ENCODE measurements around the gene SLC4A2.

Gene SLC4A2

DNA sequence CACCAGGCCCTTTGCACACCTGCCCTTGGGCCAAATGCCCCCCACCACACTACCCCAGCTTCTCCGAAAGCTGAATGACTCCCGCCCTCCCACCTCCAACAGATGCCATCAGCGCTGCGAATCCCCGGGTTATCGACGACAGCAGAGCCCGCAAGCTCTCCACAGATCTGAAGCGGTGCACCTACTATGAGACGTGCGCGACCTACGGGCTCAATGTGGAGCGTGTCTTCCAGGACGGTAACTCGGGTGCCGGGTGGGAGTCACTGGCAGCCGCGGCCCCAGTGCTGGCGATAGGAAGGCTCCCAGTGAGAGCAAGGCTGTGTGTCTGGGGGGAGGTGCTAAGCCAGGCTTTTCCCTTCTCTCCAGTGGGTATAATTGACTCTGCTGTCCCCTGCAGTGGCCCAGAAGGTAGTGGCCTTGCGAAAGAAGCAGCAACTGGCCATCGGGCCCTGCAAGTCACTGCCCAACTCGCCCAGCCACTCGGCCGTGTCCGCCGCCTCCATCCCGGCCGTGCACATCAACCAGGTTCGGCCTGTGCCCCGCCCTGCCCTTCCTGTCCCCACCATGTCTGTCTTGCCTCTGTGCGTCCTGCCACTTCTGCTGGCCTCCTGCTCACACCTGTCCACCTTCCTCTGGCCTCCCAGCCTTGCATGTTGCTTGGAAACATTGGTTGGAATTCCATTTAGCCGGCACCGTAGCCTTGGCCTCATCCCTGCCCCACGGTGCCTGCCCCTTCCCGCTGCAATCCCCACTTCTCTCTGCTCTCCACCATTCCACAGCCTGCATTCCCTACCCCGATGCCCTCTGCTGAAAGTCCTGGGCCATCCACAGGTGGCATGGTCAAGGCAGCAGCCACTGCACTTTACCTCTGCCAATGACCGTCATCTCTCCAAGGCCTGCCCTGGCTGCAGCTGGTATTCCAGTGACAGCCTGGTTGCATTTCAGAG lies 59.0 kb downstream of the SLC4A2 start:
- H3K27ac Mint-ChIP-seq = no peak overlapping the region

GRCh38 chr7:151119055-151119415 lies 59.6 kb downstream of the SLC4A2 start:
- Mint-ChIP-seq H3K4me1 (ENCODE audit: low read depth) (no peaks in the 10 kb centered on the region), H3K27ac (peak overlapping the region; percentile 45), H3K27me3 (ENCODE audit: low read depth) (peaks cover 6% of the 10 kb centered on the region), H3K36me3 (ENCODE audit: low read depth) (peaks cover 6% of the 10 kb centered on the region), H3K4me3 (no peak overlapping the region), H3K9me3 (no peaks in the 10 kb centered on the region)

More for the DNA sequence above, 59.0 kb downstream of the SLC4A2 start:
- no peaks in the 10 kb centered on the region for H3K9me3 Mint-ChIP-seq
- H3K4me3 Mint-ChIP-seq = no peak overlapping the region
- H3K27me3 Mint-ChIP-seq (ENCODE audit: low read depth) = peaks cover 12% of the 10 kb centered on the region
- H3K36me3 Mint-ChIP-seq (ENCODE audit: low read depth) = peaks cover 2% of the 10 kb centered on the region
- H3K4me1 Mint-ChIP-seq (ENCODE audit: low read depth) = no peaks in the 10 kb centered on the region

GRCh38 chr7:151119902-151120301 lies 60.5 kb downstream of the SLC4A2 start:
- Mint-ChIP-seq H3K4me3 (no peak overlapping the region), H3K27me3 (ENCODE audit: low read depth) (peaks cover 5% of the 10 kb centered on the region), H3K9me3 (no peaks in the 10 kb centered on the region), H3K27ac (no peak overlapping the region), H3K36me3 (ENCODE audit: low read depth) (peaks cover 6% of the 10 kb centered on the region), H3K4me1 (ENCODE audit: low read depth) (no peaks in the 10 kb centered on the region)

- Mint-ChIP-seq H3K4me3 (no peak overlapping the region), H3K4me1 (ENCODE audit: low read depth) (no peaks in the 10 kb centered on the region), H3K36me3 (ENCODE audit: low read depth) (peaks cover 6% of the 10 kb centered on the region), H3K9me3 (no peaks in the 10 kb centered on the region), H3K27me3 (ENCODE audit: low read depth) (peaks cover 2% of the 10 kb centered on the region), H3K27ac (no peak overlapping the region)
Observed at GRCh38 chr7:151120896-151121295, 61.5 kb downstream of the SLC4A2 start.

GRCh38 chr7:151121380-151122170 lies 62.2 kb downstream of the SLC4A2 start:
- Mint-ChIP-seq H3K4me1 (ENCODE audit: low read depth) (no peaks in the 10 kb centered on the region), H3K4me3 (no peak overlapping the region), H3K27ac (peak overlapping the region; percentile 11), H3K36me3 (ENCODE audit: low read depth) (peaks cover 6% of the 10 kb centered on the region), H3K9me3 (no peaks in the 10 kb centered on the region), H3K27me3 (ENCODE audit: low read depth) (no peaks in the 10 kb centered on the region)

DNA sequence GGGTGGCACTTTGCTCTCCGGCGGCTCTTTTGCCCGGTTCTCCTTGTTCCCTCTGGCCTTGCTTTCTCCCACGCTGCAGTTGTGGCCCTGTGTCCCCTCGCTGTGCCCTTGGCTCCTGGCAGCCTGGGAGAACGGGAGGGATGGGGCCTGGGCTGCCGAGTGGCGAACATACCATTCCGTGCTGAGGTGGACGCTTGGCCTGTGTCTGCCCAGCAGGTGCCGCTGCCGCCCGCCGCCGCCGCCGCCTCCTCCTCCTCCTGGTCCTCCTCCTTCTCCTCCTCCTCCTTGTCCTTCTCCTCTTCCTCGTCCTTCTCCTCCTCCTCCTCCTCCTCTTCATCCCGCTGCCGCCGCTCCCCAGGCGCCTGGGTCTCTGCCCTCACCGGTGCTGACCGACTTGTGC lies 62.9 kb downstream of the SLC4A2 start:
- peaks cover 6% of the 10 kb centered on the region for H3K36me3 Mint-ChIP-seq (ENCODE audit: low read depth)

DNA sequence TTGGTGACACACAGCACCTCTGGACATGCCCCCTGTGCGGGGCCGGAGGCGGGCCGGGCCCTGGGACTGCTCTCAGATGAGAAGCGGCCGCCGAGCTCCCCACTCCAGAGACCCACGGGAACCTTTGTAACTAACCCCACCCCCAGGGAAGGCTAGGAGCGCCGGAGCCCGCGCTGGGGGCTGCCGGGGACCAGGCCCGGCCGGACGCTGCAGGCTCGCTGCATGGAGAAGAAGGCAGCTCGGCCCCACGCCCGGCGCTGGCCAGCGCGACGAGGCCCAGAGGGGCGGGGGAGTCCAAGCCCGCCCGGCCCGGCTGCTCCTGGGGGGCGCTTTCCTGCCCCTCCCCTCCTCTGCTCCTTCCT lies 63.4 kb downstream of the SLC4A2 start:
- no peaks in the 10 kb centered on the region for H3K27me3 Mint-ChIP-seq (ENCODE audit: low read depth)
- no peaks in the 10 kb centered on the region for H3K4me1 Mint-ChIP-seq (ENCODE audit: low read depth)
- no peak overlapping the region for H3K27ac Mint-ChIP-seq
- H3K36me3 Mint-ChIP-seq (ENCODE audit: low read depth) = peaks cover 6% of the 10 kb centered on the region
- no peak overlapping the region for H3K4me3 Mint-ChIP-seq
- H3K9me3 Mint-ChIP-seq = no peaks in the 10 kb centered on the region

More for the DNA sequence above, 62.9 kb downstream of the SLC4A2 start:
- Mint-ChIP-seq H3K27ac (no peak overlapping the region), H3K4me3 (no peak overlapping the region), H3K4me1 (ENCODE audit: low read depth) (no peaks in the 10 kb centered on the region), H3K9me3 (no peaks in the 10 kb centered on the region), H3K27me3 (ENCODE audit: low read depth) (no peaks in the 10 kb centered on the region)

DNA sequence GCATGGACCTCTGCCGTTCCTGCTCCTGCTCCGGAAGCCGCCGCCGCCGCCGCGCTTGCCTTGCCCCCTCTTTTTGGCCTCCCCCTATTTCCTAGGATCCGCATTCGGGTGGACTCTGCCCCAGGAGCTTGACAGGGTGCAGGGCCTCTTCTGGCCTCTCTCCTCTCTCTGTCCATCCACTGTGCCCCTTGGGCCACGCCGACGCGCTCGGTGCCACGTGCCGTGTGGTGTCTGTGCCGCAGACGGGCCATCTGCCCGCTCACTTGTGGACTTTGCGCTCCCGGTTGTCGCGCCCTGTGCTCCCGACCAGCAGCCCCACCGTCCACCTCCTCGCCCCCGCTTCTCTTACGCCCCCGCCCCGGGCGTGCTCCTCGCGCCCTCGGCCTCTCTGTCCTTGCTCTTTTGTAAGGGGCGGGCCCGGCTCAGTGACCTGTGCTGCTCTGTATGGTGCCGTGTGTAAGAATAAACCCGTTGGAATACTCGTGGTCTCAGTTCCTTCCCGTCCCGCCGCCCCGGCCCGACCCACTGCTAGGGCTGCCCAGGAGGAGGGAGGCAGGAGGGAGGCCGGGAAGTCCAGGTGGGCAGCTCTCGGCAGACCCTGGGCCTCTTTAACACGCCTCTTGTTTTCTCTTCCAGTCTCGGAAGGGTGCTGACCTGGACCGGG lies 63.9 kb downstream of the SLC4A2 start:
- Mint-ChIP-seq H3K4me3 (no peak overlapping the region), H3K27ac (no peak overlapping the region), H3K36me3 (ENCODE audit: low read depth) (peaks cover 6% of the 10 kb centered on the region), H3K27me3 (ENCODE audit: low read depth) (no peaks in the 10 kb centered on the region), H3K9me3 (no peaks in the 10 kb centered on the region), H3K4me1 (ENCODE audit: low read depth) (no peaks in the 10 kb centered on the region)

- no peak overlapping the region for H3K27ac Mint-ChIP-seq
- no peaks in the 10 kb centered on the region for H3K4me1 Mint-ChIP-seq (ENCODE audit: low read depth)
- no peak overlapping the region for H3K4me3 Mint-ChIP-seq
- H3K27me3 Mint-ChIP-seq (ENCODE audit: low read depth) = no peaks in the 10 kb centered on the region
- H3K36me3 Mint-ChIP-seq (ENCODE audit: low read depth) = peaks cover 6% of the 10 kb centered on the region
- no peaks in the 10 kb centered on the region for H3K9me3 Mint-ChIP-seq
Observed at GRCh38 chr7:151123822-151124464, 64.6 kb downstream of the SLC4A2 start.

DNA sequence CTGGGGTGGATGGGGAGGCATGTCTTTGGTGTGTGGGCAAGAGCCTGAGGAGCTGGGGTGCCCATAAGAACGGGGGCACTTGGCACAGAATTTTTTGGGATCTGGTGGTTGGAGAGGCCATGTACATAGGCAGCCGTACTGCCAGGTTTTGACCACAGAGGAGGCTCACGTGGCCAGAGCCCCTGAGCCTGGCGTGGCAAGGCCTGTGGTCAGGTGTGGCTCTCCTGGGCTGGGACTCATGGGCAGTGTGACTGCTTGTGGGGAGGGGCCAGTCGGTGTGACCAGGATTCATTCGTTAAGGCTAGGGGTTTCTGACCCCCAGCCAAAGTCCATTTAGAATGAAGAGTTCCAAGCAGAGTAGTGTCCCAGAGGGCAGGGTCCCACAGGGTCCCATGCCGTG lies 65.1 kb downstream of the SLC4A2 start:
- Mint-ChIP-seq H3K36me3 (ENCODE audit: low read depth) (peaks cover 6% of the 10 kb centered on the region), H3K4me1 (ENCODE audit: low read depth) (no peaks in the 10 kb centered on the region), H3K27ac (no peak overlapping the region), H3K4me3 (no peak overlapping the region), H3K27me3 (ENCODE audit: low read depth) (no peaks in the 10 kb centered on the region), H3K9me3 (no peaks in the 10 kb centered on the region)

- H3K27ac Mint-ChIP-seq = no peak overlapping the region
- no peaks in the 10 kb centered on the region for H3K4me1 Mint-ChIP-seq (ENCODE audit: low read depth)
- no peaks in the 10 kb centered on the region for H3K9me3 Mint-ChIP-seq
- no peaks in the 10 kb centered on the region for H3K27me3 Mint-ChIP-seq (ENCODE audit: low read depth)
- H3K36me3 Mint-ChIP-seq (ENCODE audit: low read depth) = peaks cover 6% of the 10 kb centered on the region
- no peak overlapping the region for H3K4me3 Mint-ChIP-seq
Observed at GRCh38 chr7:151124899-151125399, 65.6 kb downstream of the SLC4A2 start.

DNA sequence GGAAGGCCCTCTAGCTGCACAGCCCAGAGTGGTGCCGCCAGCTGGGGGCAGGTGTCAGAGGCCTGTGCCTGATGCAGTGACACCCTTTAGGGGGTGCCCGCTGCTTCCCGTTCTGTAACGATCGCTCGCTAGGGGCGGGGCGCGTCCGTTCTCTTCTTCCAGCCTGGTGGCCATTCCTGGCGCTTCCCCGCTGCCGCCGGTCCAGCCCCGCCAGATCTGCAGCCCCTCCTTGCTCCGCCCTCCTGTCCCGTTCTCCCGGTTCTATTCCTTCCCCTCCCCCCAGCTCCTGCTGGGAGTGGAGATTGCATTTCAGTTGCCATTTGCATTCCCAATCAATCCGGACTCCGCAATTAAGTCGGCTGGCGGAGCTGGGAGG lies 66.1 kb downstream of the SLC4A2 start:
- H3K4me3 Mint-ChIP-seq = no peak overlapping the region
- H3K36me3 Mint-ChIP-seq (ENCODE audit: low read depth) = peaks cover 6% of the 10 kb centered on the region
- H3K9me3 Mint-ChIP-seq = no peaks in the 10 kb centered on the region
- no peak overlapping the region for H3K27ac Mint-ChIP-seq
- H3K27me3 Mint-ChIP-seq (ENCODE audit: low read depth) = no peaks in the 10 kb centered on the region
- H3K4me1 Mint-ChIP-seq (ENCODE audit: low read depth) = no peaks in the 10 kb centered on the region

GRCh38 chr7:151125846-151126481 lies 66.6 kb downstream of the SLC4A2 start:
- Mint-ChIP-seq H3K27me3 (ENCODE audit: low read depth) (no peaks in the 10 kb centered on the region), H3K4me3 (no peak overlapping the region), H3K27ac (no peak overlapping the region), H3K9me3 (no peaks in the 10 kb centered on the region), H3K36me3 (ENCODE audit: low read depth) (peaks cover 6% of the 10 kb centered on the region), H3K4me1 (ENCODE audit: low read depth) (no peaks in the 10 kb centered on the region)

All from T-helper 1 cell treated with Interleukin-12 subunit alpha and Interleukin-12 subunit beta and Interleukin-4 antibody, amounts not matched to agents 30 μg/mL and 1 μg/mL, for 36 hours (primary cell).